Fibroblast of lung (primary cell): ENCODE data around the gene RAB40B. TPM values are rescaled to one million over a fixed set of nuclear protein-coding genes. Genes with fewer than 3 reads are reported as not detected.

Source experiments
- DNase-seq, 2 donors: peaks; one replicate each; pipeline versions ENCODE4 v3.0.0 to v3.0.0-alpha.2; 2010; ENCODE audit warnings: low read depth in 2 of 2
- H2AFZ ChIP-seq: 2 replicates; pipeline ENCODE4 v1.5.1; 2012; ENCODE audit warnings: low read length, control low read depth, inconsistent platforms
- H3K27ac ChIP-seq: 2 replicates; pipeline ENCODE4 v1.5.1; 2011; ENCODE audit warnings: low read length, control low read depth; ENCODE audit not compliant: insufficient read depth
- H3K27me3 ChIP-seq: 2 replicates; pipeline ENCODE4 v1.5.1; 2011; ENCODE audit warnings: mild to moderate bottlenecking, low read length; ENCODE audit not compliant: control insufficient read depth, insufficient read depth
- H3K36me3 ChIP-seq: 2 replicates; pipeline ENCODE4 v1.5.1; 2011; ENCODE audit warnings: low read length; ENCODE audit not compliant: control insufficient read depth, insufficient read depth
- H3K4me1 ChIP-seq: 2 replicates; pipeline ENCODE4 v1.5.1; 2011; ENCODE audit warnings: low read length; ENCODE audit not compliant: control insufficient read depth, insufficient read depth; ENCODE audit errors: extremely low read depth
- H3K4me2 ChIP-seq: 2 replicates; pipeline ENCODE4 v1.5.1; 2011; ENCODE audit warnings: low read length, control low read depth; ENCODE audit not compliant: insufficient read depth; ENCODE audit errors: extremely low read depth
- H3K4me3 ChIP-seq, 4 experiments: fragments of 200-600 bp in 1 of 4; sonication (generic) in 1 of 4; replicated peaks in 1 of 4; 2 replicates each; pipeline ENCODE4 v1.5.1; 2011 to 2016; ENCODE audit warnings: low read length in 4 of 4, low read depth in 3 of 4, mild to moderate bottlenecking in 3 of 4, control low read depth in 2 of 4, inconsistent platforms in 1 of 4, mixed read lengths in 1 of 4; ENCODE audit not compliant: insufficient read depth in 1 of 4; ENCODE audit errors: control extremely low read depth in 1 of 4
- H3K79me2 ChIP-seq: 2 replicates; pipeline ENCODE4 v1.5.1; 2012; ENCODE audit warnings: mild to moderate bottlenecking, low read length, inconsistent platforms; ENCODE audit not compliant: control insufficient read depth, insufficient read depth
- H3K9ac ChIP-seq: 2 replicates; pipeline ENCODE4 v1.5.1; 2011; ENCODE audit warnings: mild to moderate bottlenecking, low read length, control low read depth; ENCODE audit not compliant: insufficient read depth
- H3K9me3 ChIP-seq: 2 replicates; pipeline ENCODE4 v1.5.1; 2012; ENCODE audit warnings: low read depth, low read length; ENCODE audit not compliant: control insufficient read depth, insufficient read depth
- H4K20me1 ChIP-seq: 2 replicates; pipeline ENCODE4 v1.5.1; 2011; ENCODE audit warnings: low read length; ENCODE audit not compliant: control insufficient read depth, insufficient read depth; ENCODE audit errors: extremely low read depth
- CTCF ChIP-seq, 2 donors: IDR thresholded peaks in 1 of 2; conservative IDR thresholded peaks in 1 of 2; 1 replicate in 1 of 2; 2 replicates in 1 of 2; pipeline ENCODE4 v1.5.1; 2011 to 2012; ENCODE audit warnings: low read length in 2 of 2, control low read depth in 1 of 2, inconsistent platforms in 1 of 2, low read depth in 1 of 2, mild to moderate bottlenecking in 1 of 2
- EZH2 ChIP-seq: IDR thresholded peaks from 2 replicates; pipeline ENCODE4 v1.5.1; 2012; ENCODE audit warnings: low read length, control low read depth, mild to moderate bottlenecking; ENCODE audit errors: missing control alignments
- polyA plus RNA-seq, 2 donors: library from polyadenylated mRNA; depleted of rRNA in 1 of 2; stranded (reverse) in 1 of 2; unstranded in 1 of 2; fragments of >200 nt; gene quantifications; 2 replicates each; pipeline ENCODE4 v1.2.1, GENCODE V29; 2011 to 2012; ENCODE audit warnings: missing spikeins in 1 of 2
- total RNA-seq: library from RNA; depleted of rRNA; stranded (reverse); fragments of >200 nt; gene quantifications from 2 replicates; pipeline ENCODE4 v1.2.1, GENCODE V29; 2014

Gene RAB40B
- total and polyA plus RNA-seq, 2 donors (not counting 1 experiment from before 2014, with no cell fraction given): 3.3 TPM

- no peak overlapping the region for H2AFZ ChIP-seq
- no peaks in the 10 kb centered on the region for H4K20me1 ChIP-seq
- H3K36me3 ChIP-seq: no peaks in the 10 kb centered on the region
- H3K4me1 ChIP-seq: no peaks in the 10 kb centered on the region
- H3K9ac ChIP-seq: no peak overlapping the region
- H3K27me3 ChIP-seq: no peaks in the 10 kb centered on the region
- TF ChIP-seq EZH2 (no peak), CTCF (conservative IDR thresholded peaks at IDR 0.05 in 1 of 2, IDR thresholded peaks at IDR 0.05 in 1 of 2; ENCODE audit: low read depth in 1 of 2, low read length in 2 of 2) (no peak)
- H3K27ac ChIP-seq: no peak overlapping the region
- no peak overlapping the region for H3K4me3 ChIP-seq
- peak in 1 of 2 donors; percentile 9 for DNase-seq
- no peaks in the 10 kb centered on the region for H3K9me3 ChIP-seq
- no peak overlapping the region for H3K4me2 ChIP-seq
- no peaks in the 10 kb centered on the region for H3K79me2 ChIP-seq
Observed at GRCh38 chr17:82687375-82687861, 11.1 kb downstream of the RAB40B start.

GRCh38 chr17:82686366-82687324 lies 11.9 kb downstream of the RAB40B start:
- H3K36me3 ChIP-seq: no peaks in the 10 kb centered on the region

More at GRCh38 chr17:82686366-82687324, 11.9 kb downstream of the RAB40B start:
- Histone ChIP-seq H3K9ac (no peak overlapping the region), H4K20me1 (no peaks in the 10 kb centered on the region), H3K4me1 (no peaks in the 10 kb centered on the region), H3K4me2 (no peak overlapping the region), H3K4me3 (no peak overlapping the region), H2AFZ (no peak overlapping the region), H3K27me3 (no peaks in the 10 kb centered on the region), H3K79me2 (no peaks in the 10 kb centered on the region), H3K9me3 (no peaks in the 10 kb centered on the region), H3K27ac (no peak overlapping the region)
- DNase-seq: no peak
- TF ChIP-seq EZH2 (no peak), CTCF (conservative IDR thresholded peaks at IDR 0.05 in 1 of 2, IDR thresholded peaks at IDR 0.05 in 1 of 2; ENCODE audit: low read depth in 1 of 2, low read length in 2 of 2) (no peak)
